HepG2 (cell line): ENCODE measurements around the gene PPA2. TPM values are rescaled to one million over a fixed set of nuclear protein-coding genes. Genes with fewer than 3 reads are reported as not detected.

Experiments
- ATAC-seq: fragments of 200-7000 bp; cut with Tn5 transposase; 3 replicates; pipeline ENCODE4 v1.9.1; 2020; ENCODE audit warnings: mild to moderate bottlenecking, moderate library complexity
- BruUV-seq: library from RNA; stranded (reverse); fragments of 400-500 nt; replicated peaks from 2 replicates; lab custom pipeline; 2021; lab: Mats Ljungman, UMichigan
- CTCF ChIA-PET: fragments of 300-600 bp; formaldehyde crosslinking; extraction: SDS; loops from one replicate; lab custom pipeline; 2021; ENCODE audit warnings: low total read pairs, inconsistent platforms, low intra/inter-chr PET ratio; lab: Yijun Ruan, JAX
- POLR2A ChIA-PET: fragments of 350-600 bp; sonication (Branson Sonifier 250); formaldehyde crosslinking; loops from one replicate; lab custom pipeline; 2020; ENCODE audit warnings: antibody characterized with exemption, inconsistent platforms; lab: Yijun Ruan, JAX
- DNase-seq: peaks from one replicate; pipeline ENCODE4 v3.0.0-alpha.2; 2015; ENCODE audit warnings: low spot score
- FAIRE-seq: peaks from 3 replicates; lab custom pipeline; 2011; peaks lifted over from hg19 to GRCh38; lab: Jason Lieb, UNC
- H2AFZ ChIP-seq: one replicate; pipeline ENCODE4 v1.6.1; 2011; ENCODE audit warnings: low read length, inconsistent platforms
- H3K27ac ChIP-seq: fragments of 300-600 bp; 3 replicates; pipeline ENCODE4 v1.8.0; 2011; ENCODE audit warnings: mixed run types, mild to moderate bottlenecking, mixed read lengths, low read length, inconsistent platforms; ENCODE audit not compliant: insufficient read depth; ENCODE audit errors: extremely low read length
- H3K27me3 ChIP-seq, 2 experiments: fragments of 200-600 bp in 1 of 2; 2 replicates in 1 of 2; 3 replicates in 1 of 2; pipeline versions ENCODE4 v1.6.0 to v1.8.0; 2011; ENCODE audit warnings: low read length in 2 of 2, mild to moderate bottlenecking in 2 of 2, moderate library complexity in 2 of 2, inconsistent platforms in 1 of 2; ENCODE audit not compliant: insufficient read depth in 2 of 2, control insufficient read depth in 1 of 2
- H3K36me3 ChIP-seq, 2 experiments: fragments of 200-600 bp in 1 of 2; replicated peaks in 1 of 2; 2 replicates in 1 of 2; 3 replicates in 1 of 2; pipeline versions ENCODE4 v1.5.1 to v1.8.0; 2011; ENCODE audit warnings: low read length in 2 of 2, inconsistent platforms in 1 of 2; ENCODE audit not compliant: insufficient read depth in 2 of 2, control insufficient read depth in 1 of 2
- H3K4me1 ChIP-seq: 2 replicates; pipeline ENCODE4 v1.5.1; 2012; ENCODE audit warnings: low read length, inconsistent platforms; ENCODE audit not compliant: insufficient read depth
- H3K4me2 ChIP-seq: 2 replicates; pipeline ENCODE4 v1.6.0; 2011; ENCODE audit warnings: low read depth, low read length, inconsistent platforms
- H3K4me3 ChIP-seq, 3 experiments: fragments of 200-600 bp in 1 of 3; sonication (generic), shearing (Covaris generic) in 1 of 3; replicated peaks in 1 of 3; 2 replicates each; pipeline ENCODE4 v1.5.1; 2011 to 2016; ENCODE audit warnings: low read length in 3 of 3, inconsistent platforms in 2 of 3, low read depth in 2 of 3, mild to moderate bottlenecking in 2 of 3, control low read depth in 1 of 3, mixed read lengths in 1 of 3; ENCODE audit not compliant: insufficient read depth in 1 of 3
- H3K79me2 ChIP-seq: one replicate; pipeline ENCODE4 v1.6.1; 2011; ENCODE audit warnings: low read length, inconsistent platforms; ENCODE audit not compliant: insufficient read depth
- H3K9ac ChIP-seq: 2 replicates; pipeline ENCODE4 v1.6.0; 2011; ENCODE audit warnings: mild to moderate bottlenecking, low read depth, low read length, inconsistent platforms; ENCODE audit not compliant: insufficient read depth
- H3K9me3 ChIP-seq: 2 replicates; pipeline ENCODE4 v1.5.1; 2012; ENCODE audit warnings: mild to moderate bottlenecking, low read length
- H4K20me1 ChIP-seq: 2 replicates; pipeline ENCODE4 v1.6.0; 2011; ENCODE audit warnings: inconsistent platforms, mild to moderate bottlenecking, low read length, moderate library complexity; ENCODE audit not compliant: insufficient read depth
- ARNTL ChIP-seq: sonication (generic); formaldehyde crosslinking; IDR thresholded peaks from 2 replicates; pipeline ENCODE4 v1.4.0; 2020; ENCODE audit warnings: mild to moderate bottlenecking, missing genetic modification reagents
- BATF2 ChIP-seq: sonication (generic); formaldehyde crosslinking; IDR thresholded peaks from 2 replicates; pipeline ENCODE4 v1.8.0; 2022; ENCODE audit warnings: mild to moderate bottlenecking, missing genetic modification reagents, moderate library complexity
- IKZF1 ChIP-seq: fragments of 450-650 bp; IDR thresholded peaks from 2 replicates; pipeline ENCODE4 v1.7.1; 2016
- KLF13 ChIP-seq: sonication (generic); formaldehyde crosslinking; IDR thresholded peaks from 2 replicates; pipeline ENCODE4 v1.4.0; 2020; ENCODE audit warnings: mild to moderate bottlenecking, missing genetic modification reagents
- KLF6 ChIP-seq: IDR thresholded peaks from 2 replicates; pipeline ENCODE4 v1.8.0; 2016; ENCODE audit warnings: missing biosample characterization, missing genetic modification reagents
- MIER3 ChIP-seq: IDR thresholded peaks from 2 replicates; pipeline ENCODE4 v1.6.1; 2016; ENCODE audit warnings: missing compliant biosample characterization, borderline replicate concordance
- MTA1 ChIP-seq: sonication (generic); formaldehyde crosslinking; IDR thresholded peaks from 2 replicates; pipeline ENCODE4 v1.4.0; 2020; ENCODE audit warnings: missing genetic modification reagents, mild to moderate bottlenecking, borderline replicate concordance
- NCOA2 ChIP-seq: sonication (generic); formaldehyde crosslinking; IDR thresholded peaks from 2 replicates; pipeline ENCODE4 v1.8.0; 2022; ENCODE audit warnings: inconsistent platforms
- ZKSCAN5 ChIP-seq: sonication (generic); formaldehyde crosslinking; IDR thresholded peaks from 2 replicates; pipeline ENCODE4 v1.5.1; 2020; ENCODE audit warnings: mild to moderate bottlenecking, missing genetic modification reagents
- ZNF414 ChIP-seq: sonication (generic); formaldehyde crosslinking; IDR thresholded peaks from 2 replicates; pipeline ENCODE4 v1.5.0; 2020; ENCODE audit warnings: missing genetic modification reagents
- ZNF678 ChIP-seq: sonication (generic); formaldehyde crosslinking; IDR thresholded peaks from 2 replicates; pipeline ENCODE4 v1.4.0; 2020; ENCODE audit warnings: mild to moderate bottlenecking, missing genetic modification reagents
- ZNF709 ChIP-seq: sonication (generic); formaldehyde crosslinking; IDR thresholded peaks from 2 replicates; pipeline ENCODE4 v1.5.0; 2020; ENCODE audit warnings: mild to moderate bottlenecking, missing genetic modification reagents
- ZNF777 ChIP-seq: sonication (generic); formaldehyde crosslinking; IDR thresholded peaks from 2 replicates; pipeline ENCODE4 v1.4.0; 2020; ENCODE audit warnings: missing genetic modification reagents
- WGBS: methylation state at CpG from one replicate; pipeline ENCODE4 v1.1.6; 2017; ENCODE audit warnings: low lambda C conversion rate; 5-methylcytosine and 5-hydroxymethylcytosine counted together
- in situ Hi-C: cut with HindIII; loops from 2 replicates; pipeline ENCODE4 v1.10.0; 2017; ENCODE audit warnings: low pct_unique_long_range_greater_than_20kb; ENCODE audit not compliant: extremely low pct_ligation_motif_present
- intact Hi-C: fragments of 100-400 bp; cut with micrococcal nuclease; formaldehyde crosslinking; loops from one replicate; pipeline ENCODE4 v1.10.0; 2022; ENCODE audit not compliant: unreplicated experiment
- polyA plus RNA-seq, 8 experiments: library from polyadenylated mRNA; depleted of rRNA in 3 of 8; stranded (reverse) in 7 of 8; unstranded in 1 of 8; fragments of >200 nt; fragmentation: Illumina TruSeq in 4 of 8; extraction: Trizol in 4 of 8; gene quantifications; 2 replicates each; pipeline versions ENCODE4 v1.2.1 to v1.2.3, GENCODE V29; 2011 to 2016; ENCODE audit warnings: low read depth in 4 of 8, missing spikeins in 1 of 8, mixed read lengths in 1 of 8; ENCODE audit not compliant: insufficient read depth in 1 of 8
- total RNA-seq, 5 experiments: library from RNA; depleted of rRNA; stranded (reverse); fragments of >200 nt; fragmentation: Illumina TruSeq; extraction: Trizol; gene quantifications; 2 replicates each; pipeline ENCODE4 v1.2.3, GENCODE V29; 2016; ENCODE audit warnings: low read depth in 1 of 5
- TF ChIP-seq, protein P1 (sequence below): sonication (generic); formaldehyde crosslinking; IDR thresholded peaks from 2 replicates; pipeline ENCODE4 v1.4.0; 2020; ENCODE audit warnings: missing genetic modification reagents, low read depth, mild to moderate bottlenecking, borderline replicate concordance
- TF ChIP-seq, protein P2 (sequence below): sonication (generic); formaldehyde crosslinking; IDR thresholded peaks from 2 replicates; pipeline ENCODE4 v1.5.1; 2020; ENCODE audit warnings: missing genetic modification reagents, mild to moderate bottlenecking, borderline replicate concordance

PPA2 gene
- total and polyA plus RNA-seq, 2 of the 13 experiments (the other 11 are each of a cell fraction or from before 2014, with no cell fraction given), result 44.2 to 70.6 TPM

DNA sequence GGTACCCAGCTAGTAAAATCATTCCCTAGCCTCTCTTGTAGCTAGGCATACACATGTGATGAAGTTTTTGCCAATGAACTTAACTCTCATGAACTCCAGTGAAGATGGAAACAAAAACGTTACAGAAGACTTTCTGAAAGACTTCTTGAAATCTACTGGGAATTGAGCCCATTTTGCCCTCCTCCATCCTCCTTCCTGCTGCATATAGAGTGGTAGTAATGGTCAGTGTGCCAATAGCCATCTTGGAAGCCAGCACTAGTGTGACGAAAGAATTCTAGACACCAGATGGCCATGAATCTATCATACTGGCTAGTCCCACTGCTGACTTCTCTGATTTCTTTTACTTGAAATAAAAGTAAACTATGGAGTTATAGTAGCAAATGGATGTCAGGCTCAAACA is 30.9 kb upstream of the PPA2 start:
- Histone ChIP-seq H4K20me1 (no peaks in the 10 kb centered on the region), H3K79me2 (no peaks in the 10 kb centered on the region), H3K27ac (no peak overlapping the region), H3K4me1 (no peaks in the 10 kb centered on the region), H2AFZ (no peak overlapping the region), H3K9me3 (no peaks in the 10 kb centered on the region), H3K4me3 (no peak overlapping the region), H3K27me3 (no peaks in the 10 kb centered on the region)
- ChIA-PET CTCF (no interaction called here), POLR2A (no interaction called here)
- no peak for DNase-seq
- 21% methylated on average over 2 of the region's 2 CpGs for WGBS
- intact Hi-C loops, result no loop called here
- TF ChIP-seq ZNF709 (CRISPR knock-in tag) (no peak), ZNF678 (CRISPR knock-in tag) (no peak), ZNF414 (CRISPR knock-in tag) (no peak), MIER3 (CRISPR knock-in tag) (no peak), NCOA2 (CRISPR knock-in tag) (no peak), ZNF777 (CRISPR knock-in tag) (no peak), MTA1 (CRISPR knock-in tag) (no peak), ARNTL (CRISPR knock-in tag) (no peak), ZKSCAN5 (CRISPR knock-in tag) (no peak), IKZF1 (no peak), KLF6 (no peak), BATF2 (no peak), KLF13 (no peak)
- TF ChIP-seq, protein P1, sequence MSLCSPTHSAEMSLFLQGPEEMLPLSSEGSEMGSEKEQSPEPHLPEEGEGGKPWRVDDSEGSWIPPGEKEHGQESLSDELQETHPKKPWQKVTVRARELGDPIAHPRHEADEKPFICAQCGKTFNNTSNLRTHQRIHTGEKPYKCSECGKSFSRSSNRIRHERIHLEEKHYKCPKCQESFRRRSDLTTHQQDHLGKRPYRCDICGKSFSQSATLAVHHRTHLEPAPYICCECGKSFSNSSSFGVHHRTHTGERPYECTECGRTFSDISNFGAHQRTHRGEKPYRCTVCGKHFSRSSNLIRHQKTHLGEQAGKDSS, result no peak
- TF ChIP-seq, protein P2, sequence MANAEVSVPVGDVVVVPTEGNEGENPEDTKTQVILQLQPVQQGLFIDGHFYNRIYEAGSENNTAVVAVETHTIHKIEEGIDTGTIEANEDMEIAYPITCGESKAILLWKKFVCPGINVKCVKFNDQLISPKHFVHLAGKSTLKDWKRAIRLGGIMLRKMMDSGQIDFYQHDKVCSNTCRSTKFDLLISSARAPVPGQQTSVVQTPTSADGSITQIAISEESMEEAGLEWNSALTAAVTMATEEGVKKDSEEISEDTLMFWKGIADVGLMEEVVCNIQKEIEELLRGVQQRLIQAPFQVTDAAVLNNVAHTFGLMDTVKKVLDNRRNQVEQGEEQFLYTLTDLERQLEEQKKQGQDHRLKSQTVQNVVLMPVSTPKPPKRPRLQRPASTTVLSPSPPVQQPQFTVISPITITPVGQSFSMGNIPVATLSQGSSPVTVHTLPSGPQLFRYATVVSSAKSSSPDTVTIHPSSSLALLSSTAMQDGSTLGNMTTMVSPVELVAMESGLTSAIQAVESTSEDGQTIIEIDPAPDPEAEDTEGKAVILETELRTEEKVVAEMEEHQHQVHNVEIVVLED (CRISPR knock-in tag), result no peak
- TF ChIP-seq, all 625 proteins: peak for 0
- H3K36me3 ChIP-seq, result no peaks in the 10 kb centered on the region
- no peak overlapping the region for H3K4me2 ChIP-seq
- BruUV-seq, result no TSS peak
- in situ Hi-C loops, result no loop called here
- ATAC-seq (no peak), FAIRE-seq (no peak)
- no peak overlapping the region for H3K9ac ChIP-seq
